ENCODE data around the gene VPREB3.

DNA sequence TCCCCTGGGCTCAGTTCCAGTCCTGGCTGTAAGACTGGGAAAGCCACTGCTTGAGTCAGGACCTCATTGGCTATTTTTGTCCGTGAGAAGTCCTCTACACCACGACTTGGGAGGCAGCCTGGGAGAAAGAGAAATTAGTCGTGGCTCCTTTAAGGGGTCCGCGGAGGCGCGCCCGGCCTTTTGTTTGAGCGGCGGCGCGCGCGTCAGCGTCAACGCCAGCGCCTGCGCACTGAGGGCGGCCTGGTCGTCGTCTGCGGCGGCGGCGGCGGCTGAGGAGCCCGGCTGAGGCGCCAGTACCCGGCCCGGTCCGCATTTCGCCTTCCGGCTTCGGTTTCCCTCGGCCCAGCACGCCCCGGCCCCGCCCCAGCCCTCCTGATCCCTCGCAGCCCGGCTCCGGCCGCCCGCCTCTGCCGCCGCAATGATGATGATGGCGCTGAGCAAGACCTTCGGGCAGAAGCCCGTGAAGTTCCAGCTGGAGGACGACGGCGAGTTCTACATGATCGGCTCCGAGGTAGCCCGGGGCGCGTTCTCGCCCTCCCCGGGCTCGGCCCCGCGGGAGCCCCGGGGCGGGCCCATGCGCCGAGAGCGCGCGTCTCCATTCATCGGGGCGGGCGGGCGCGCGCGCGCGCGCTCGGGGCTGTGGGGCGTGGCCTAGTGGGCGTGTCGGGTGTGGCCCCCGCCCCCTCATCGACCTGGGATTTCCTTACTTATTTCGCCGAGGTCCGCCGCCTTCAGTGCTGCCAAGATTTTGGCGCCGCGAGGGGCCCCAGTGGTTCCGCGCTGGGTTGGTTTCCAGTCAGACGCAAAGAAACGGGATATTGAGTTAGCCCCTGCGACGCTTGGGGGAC lies 32.8 kb upstream of the VPREB3 start, which contains the start of gene SMARCB1:
- TF ChIP-seq FOXP2 (optimal IDR thresholded peaks at IDR 0.05; ENCODE audit: borderline replicate concordance, extremely low read depth, extremely low read length, insufficient read depth), result peak; percentile 66
- TF ChIP-seq, protein P1, sequence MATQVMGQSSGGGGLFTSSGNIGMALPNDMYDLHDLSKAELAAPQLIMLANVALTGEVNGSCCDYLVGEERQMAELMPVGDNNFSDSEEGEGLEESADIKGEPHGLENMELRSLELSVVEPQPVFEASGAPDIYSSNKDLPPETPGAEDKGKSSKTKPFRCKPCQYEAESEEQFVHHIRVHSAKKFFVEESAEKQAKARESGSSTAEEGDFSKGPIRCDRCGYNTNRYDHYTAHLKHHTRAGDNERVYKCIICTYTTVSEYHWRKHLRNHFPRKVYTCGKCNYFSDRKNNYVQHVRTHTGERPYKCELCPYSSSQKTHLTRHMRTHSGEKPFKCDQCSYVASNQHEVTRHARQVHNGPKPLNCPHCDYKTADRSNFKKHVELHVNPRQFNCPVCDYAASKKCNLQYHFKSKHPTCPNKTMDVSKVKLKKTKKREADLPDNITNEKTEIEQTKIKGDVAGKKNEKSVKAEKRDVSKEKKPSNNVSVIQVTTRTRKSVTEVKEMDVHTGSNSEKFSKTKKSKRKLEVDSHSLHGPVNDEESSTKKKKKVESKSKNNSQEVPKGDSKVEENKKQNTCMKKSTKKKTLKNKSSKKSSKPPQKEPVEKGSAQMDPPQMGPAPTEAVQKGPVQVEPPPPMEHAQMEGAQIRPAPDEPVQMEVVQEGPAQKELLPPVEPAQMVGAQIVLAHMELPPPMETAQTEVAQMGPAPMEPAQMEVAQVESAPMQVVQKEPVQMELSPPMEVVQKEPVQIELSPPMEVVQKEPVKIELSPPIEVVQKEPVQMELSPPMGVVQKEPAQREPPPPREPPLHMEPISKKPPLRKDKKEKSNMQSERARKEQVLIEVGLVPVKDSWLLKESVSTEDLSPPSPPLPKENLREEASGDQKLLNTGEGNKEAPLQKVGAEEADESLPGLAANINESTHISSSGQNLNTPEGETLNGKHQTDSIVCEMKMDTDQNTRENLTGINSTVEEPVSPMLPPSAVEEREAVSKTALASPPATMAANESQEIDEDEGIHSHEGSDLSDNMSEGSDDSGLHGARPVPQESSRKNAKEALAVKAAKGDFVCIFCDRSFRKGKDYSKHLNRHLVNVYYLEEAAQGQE (IDR thresholded peaks at IDR 0.05; ENCODE audit: insufficient read depth in 1 of 2, low read depth in 2 of 2, low read length in 2 of 2), result no peak
- peak; percentile 23; the same call in 1 of the 2 replicates for TF ChIP-seq SIN3A (IDR thresholded peaks at IDR 0.05; ENCODE audit: borderline replicate concordance, insufficient read depth, low read length)
